Neuronal stem cell (in vitro differentiated cells): ENCODE results near the gene SLC9A5.

Experiments
- DNase-seq: peaks from one replicate; pipeline ENCODE4 v3.0.0-alpha.2; 2013; ENCODE audit warnings: low spot score
- H2AFZ ChIP-seq: one replicate; pipeline ENCODE4 v1.6.1; 2013; ENCODE audit warnings: mild to moderate bottlenecking, low read length, inconsistent platforms
- H2AK5ac ChIP-seq: 2 replicates; pipeline ENCODE4 v1.6.1; 2013; ENCODE audit warnings: low read depth, mild to moderate bottlenecking, inconsistent platforms, low read length, moderate library complexity, mixed read lengths
- H2BK120ac ChIP-seq: 2 replicates; pipeline ENCODE4 v1.6.1; 2013; ENCODE audit warnings: low read depth, mild to moderate bottlenecking, inconsistent platforms, low read length, moderate library complexity, mixed read lengths
- H2BK12ac ChIP-seq: one replicate; pipeline ENCODE4 v1.6.1; 2013; ENCODE audit warnings: low read length, inconsistent platforms
- H2BK15ac ChIP-seq: 2 replicates; pipeline ENCODE4 v1.6.1; 2013; ENCODE audit warnings: mild to moderate bottlenecking, low read length, inconsistent platforms, mixed read lengths
- H2BK5ac ChIP-seq: one replicate; pipeline ENCODE4 v1.6.1; 2013; ENCODE audit warnings: inconsistent platforms, mild to moderate bottlenecking, low read length, moderate library complexity
- H3K14ac ChIP-seq: one replicate; pipeline ENCODE4 v1.6.1; 2013; ENCODE audit warnings: low read length, inconsistent platforms
- H3K18ac ChIP-seq: 2 replicates; pipeline ENCODE4 v1.6.1; 2013; ENCODE audit warnings: low read length, inconsistent platforms
- H3K23ac ChIP-seq: 2 replicates; pipeline ENCODE4 v1.6.1; 2013; ENCODE audit warnings: low read depth, mild to moderate bottlenecking, mixed read lengths, low read length, inconsistent platforms; ENCODE audit not compliant: poor library complexity
- H3K27ac ChIP-seq: replicated peaks from 3 replicates; pipeline ENCODE4 v1.5.1; 2013; ENCODE audit warnings: low read length, inconsistent platforms
- H3K27me3 ChIP-seq, 3 experiments: 2 replicates each; pipeline ENCODE4 v1.6.1; 2013; ENCODE audit warnings: low read length in 3 of 3, mild to moderate bottlenecking in 2 of 3, inconsistent platforms in 1 of 3, low read depth in 1 of 3, mixed read lengths in 1 of 3, moderate library complexity in 1 of 3; ENCODE audit not compliant: control insufficient read depth in 3 of 3, insufficient read depth in 3 of 3
- H3K36me3 ChIP-seq, 2 donors: replicated peaks in 1 of 2; 2 replicates each; pipeline ENCODE4 v1.6.1; 2013; ENCODE audit warnings: low read length in 2 of 2; ENCODE audit not compliant: control insufficient read depth in 2 of 2, insufficient read depth in 2 of 2
- H3K4ac ChIP-seq: 2 replicates; pipeline ENCODE4 v1.6.1; 2013; ENCODE audit warnings: inconsistent platforms, mild to moderate bottlenecking, low read length, moderate library complexity
- H3K4me1 ChIP-seq, 2 donors: 1 replicate in 1 of 2; 2 replicates in 1 of 2; pipeline ENCODE4 v1.6.1; 2013; ENCODE audit warnings: low read length in 2 of 2, low read depth in 1 of 2; ENCODE audit not compliant: control insufficient read depth in 2 of 2, insufficient read depth in 1 of 2
- H3K4me2 ChIP-seq: one replicate; pipeline ENCODE4 v1.6.1; 2013; ENCODE audit warnings: mild to moderate bottlenecking, low read length, inconsistent platforms; ENCODE audit not compliant: insufficient read depth, poor library complexity, severe bottlenecking
- H3K4me3 ChIP-seq, 2 donors: 2 replicates each; pipeline ENCODE4 v1.5.1; 2013; ENCODE audit warnings: low read length in 2 of 2, mild to moderate bottlenecking in 2 of 2, inconsistent platforms in 1 of 2, moderate library complexity in 1 of 2
- H3K79me1 ChIP-seq: one replicate; pipeline ENCODE4 v1.6.1; 2013; ENCODE audit warnings: low read depth, mild to moderate bottlenecking, inconsistent platforms, low read length, moderate library complexity
- H3K9ac ChIP-seq: one replicate; pipeline ENCODE4 v1.6.1; 2013; ENCODE audit warnings: mild to moderate bottlenecking, low read depth, low read length, inconsistent platforms; ENCODE audit not compliant: poor library complexity
- H3K9me3 ChIP-seq, 2 donors: replicated peaks in 1 of 2; 2 replicates each; pipeline versions ENCODE3 to v1.6.1; 2013; ENCODE audit warnings: low read length in 2 of 2, mild to moderate bottlenecking in 2 of 2, inconsistent platforms in 1 of 2, low read depth in 1 of 2, mixed read lengths in 1 of 2, moderate library complexity in 1 of 2; ENCODE audit not compliant: control insufficient read depth in 2 of 2, insufficient read depth in 1 of 2
- H4K8ac ChIP-seq: one replicate; pipeline ENCODE4 v1.6.1; 2013; ENCODE audit warnings: low read depth, mild to moderate bottlenecking, inconsistent platforms, low read length, moderate library complexity
- H4K91ac ChIP-seq: one replicate; pipeline ENCODE4 v1.6.1; 2013; ENCODE audit warnings: low read length, low read depth, mild to moderate bottlenecking, inconsistent platforms; ENCODE audit not compliant: poor library complexity
- WGBS, 2 donors: extraction: QIAGEN DNeasy Blood & Tissue Kit; methylation state at CpG; one replicate each; pipeline ENCODE4 v1.1.7; 2013; ENCODE audit warnings: missing lambda C conversion rate in 2 of 2, mixed read lengths in 1 of 2; ENCODE audit not compliant: insufficient read length in 2 of 2, insufficient replicate concordance in 1 of 2; ENCODE audit errors: extremely low coverage in 2 of 2; 5-methylcytosine and 5-hydroxymethylcytosine counted together

Gene SLC9A5

GRCh38 chr16:67277294-67277998 lies 28.7 kb downstream of the SLC9A5 start:
- Histone ChIP-seq H2BK12ac (no peak overlapping the region), H3K4me3 (no peak overlapping the region), H4K8ac (no peak overlapping the region), H3K36me3 (no peaks in the 10 kb centered on the region), H3K23ac (no peak overlapping the region), H2AK5ac (peak overlapping the region; percentile 12), H3K18ac (no peak overlapping the region), H2BK5ac (no peak overlapping the region), H4K91ac (no peak overlapping the region), H3K4me1 (no peaks in the 10 kb centered on the region), H2BK120ac (no peak overlapping the region), H3K9me3 (no peaks in the 10 kb centered on the region), H3K9ac (no peak overlapping the region), H2BK15ac (no peak overlapping the region), H2AFZ (no peak overlapping the region), H3K4ac (no peak overlapping the region), H3K4me2 (no peak overlapping the region), H3K14ac (no peak overlapping the region), H3K27me3 (peaks cover 0 to 53% (median 11%) of the 10 kb centered on the region in 3 experiments), H3K27ac (no peak overlapping the region), H3K79me1 (no peaks in the 10 kb centered on the region)
- WGBS, 2 donors = no CpG with 5 or more reads among the region's 4 CpGs
- no peak for DNase-seq

- Histone ChIP-seq H3K14ac (no peak overlapping the region), H3K9me3 (no peaks in the 10 kb centered on the region), H3K79me1 (no peaks in the 10 kb centered on the region), H3K18ac (no peak overlapping the region), H3K27me3 (peaks cover 0 to 60% (median 11%) of the 10 kb centered on the region in 3 experiments), H3K9ac (no peak overlapping the region), H3K4me3 (no peak overlapping the region), H4K8ac (no peak overlapping the region), H2BK5ac (no peak overlapping the region), H2AFZ (no peak overlapping the region), H2BK120ac (no peak overlapping the region), H3K27ac (no peak overlapping the region), H3K4ac (no peak overlapping the region), H2BK12ac (no peak overlapping the region), H3K4me2 (peak overlapping the region; percentile 54), H2BK15ac (no peak overlapping the region), H2AK5ac (peak overlapping the region; percentile 12), H3K36me3 (no peaks in the 10 kb centered on the region), H3K4me1 (no peaks in the 10 kb centered on the region), H4K91ac (no peak overlapping the region), H3K23ac (no peak overlapping the region)
- WGBS, 2 donors = no CpG with 5 or more reads among the region's 13 CpGs
- DNase-seq = no peak
These were observed 29.4 kb downstream of the SLC9A5 start for GRCh38 chr16:67277999-67278772.

GRCh38 chr16:67278773-67279295 lies 30.1 kb downstream of the SLC9A5 start:
- no peaks in the 10 kb centered on the region for H3K9me3 ChIP-seq
- H3K27me3 ChIP-seq = peaks cover 0 to 65% (median 11%) of the 10 kb centered on the region in 3 experiments
- H3K27ac ChIP-seq = no peak overlapping the region
- H2BK120ac ChIP-seq = no peak overlapping the region
- H3K14ac ChIP-seq = peak overlapping the region; percentile 98
- peak overlapping the region; percentile 10 for H2BK15ac ChIP-seq
- H3K18ac ChIP-seq = peak overlapping the region; percentile 94
- no peak overlapping the region for H4K91ac ChIP-seq
- no peaks in the 10 kb centered on the region for H3K4me1 ChIP-seq
- peak overlapping the region; percentile 82 for H2AFZ ChIP-seq
- H3K9ac ChIP-seq = peak overlapping the region; percentile 75
- WGBS, 2 donors = no CpG with 5 or more reads among the region's 42 CpGs
- H2BK12ac ChIP-seq = no peak overlapping the region
- H3K23ac ChIP-seq = peak overlapping the region; percentile 37
- H3K4me3 ChIP-seq = peak overlapping the region; percentile 23 to 76
- no peaks in the 10 kb centered on the region for H3K79me1 ChIP-seq
- no peak overlapping the region for H4K8ac ChIP-seq
- H3K4me2 ChIP-seq = peak overlapping the region; percentile 54
- H2BK5ac ChIP-seq = no peak overlapping the region
- no peak overlapping the region for H3K4ac ChIP-seq
- no peaks in the 10 kb centered on the region for H3K36me3 ChIP-seq
- DNase-seq = no peak
- no peak overlapping the region for H2AK5ac ChIP-seq
